ENCODE measurements around the gene ADCY2. TPM values are rescaled to one million over a fixed set of nuclear protein-coding genes. Genes with fewer than 3 reads are reported as not detected.

ADCY2 gene
- total and polyA plus RNA-seq, 9 of the 15 experiments (the other 6 are each of a cell fraction or from before 2014, with no cell fraction given) = 0.01 to 0.15 (median 0.03) TPM; not detected in 5

DNA sequence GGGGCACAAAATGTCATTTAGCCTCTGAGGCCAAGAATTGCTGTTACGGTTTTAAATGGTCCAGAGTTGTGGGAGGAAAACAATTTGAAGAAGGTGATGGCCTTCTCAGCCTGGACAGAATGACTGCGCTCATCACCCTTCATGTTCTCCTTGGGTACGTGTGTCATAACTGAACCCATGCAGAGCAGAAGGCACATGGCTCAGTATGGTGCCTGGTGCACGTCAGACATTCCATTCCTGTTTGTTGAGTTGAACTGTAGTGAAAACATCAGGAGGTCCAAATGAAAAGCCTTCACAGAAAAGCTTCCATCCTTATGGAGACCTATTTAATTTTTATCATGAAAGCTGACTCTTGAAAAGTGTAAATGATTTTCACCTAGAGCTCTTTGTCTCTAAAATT lies 321.8 kb downstream of the ADCY2 start (continued):
- TF ChIP-seq, protein P1, sequence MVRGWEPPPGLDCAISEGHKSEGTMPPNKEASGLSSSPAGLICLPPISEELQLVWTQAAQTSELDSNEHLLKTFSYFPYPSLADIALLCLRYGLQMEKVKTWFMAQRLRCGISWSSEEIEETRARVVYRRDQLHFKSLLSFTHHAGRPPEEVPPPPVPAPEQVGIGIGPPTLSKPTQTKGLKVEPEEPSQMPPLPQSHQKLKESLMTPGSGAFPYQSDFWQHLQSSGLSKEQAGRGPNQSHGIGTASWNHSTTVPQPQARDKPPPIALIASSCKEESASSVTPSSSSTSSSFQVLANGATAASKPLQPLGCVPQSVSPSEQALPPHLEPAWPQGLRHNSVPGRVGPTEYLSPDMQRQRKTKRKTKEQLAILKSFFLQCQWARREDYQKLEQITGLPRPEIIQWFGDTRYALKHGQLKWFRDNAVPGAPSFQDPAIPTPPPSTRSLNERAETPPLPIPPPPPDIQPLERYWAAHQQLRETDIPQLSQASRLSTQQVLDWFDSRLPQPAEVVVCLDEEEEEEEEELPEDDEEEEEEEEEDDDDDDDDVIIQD (CRISPR knock-in tag; IDR thresholded peaks at IDR 0.05) = no peak
- no peak for TF ChIP-seq BRCA1 (IDR thresholded peaks at IDR 0.05)
- no peak for TF ChIP-seq BRCA1 (CRISPR knock-in tag; IDR thresholded peaks at IDR 0.05)
- TF ChIP-seq MAZ (CRISPR knock-in tag; conservative IDR thresholded peaks at IDR 0.05 in 1 of 2, IDR thresholded peaks at IDR 0.05 in 1 of 2) = no peak
- TF ChIP-seq ETS2 (tag; IDR thresholded peaks at IDR 0.05; ENCODE audit: borderline replicate concordance, poor library complexity, severe bottlenecking) = no peak

DNA sequence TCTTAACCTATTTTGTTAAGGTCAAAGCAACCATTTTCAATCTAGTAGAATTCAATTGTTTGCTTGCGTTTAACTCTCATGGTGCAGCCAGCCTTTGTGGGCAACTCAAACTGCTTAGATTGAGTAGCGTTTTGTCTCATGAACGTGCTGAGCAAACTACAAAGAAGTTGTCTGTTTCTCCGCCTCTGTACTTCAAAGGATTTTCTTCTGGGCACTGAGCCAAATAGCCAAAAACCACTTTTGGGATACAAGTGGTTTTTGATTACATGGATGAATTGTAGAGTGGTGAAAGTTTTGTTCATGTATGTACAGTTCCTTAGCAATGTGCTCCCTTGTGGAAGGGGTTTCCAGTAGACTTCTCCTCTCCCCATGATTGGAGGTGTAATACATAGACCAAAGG lies 332.1 kb downstream of the ADCY2 start:
- DNase-seq (ENCODE audit: extremely low read depth in 1 of 4, low spot score in 3 of 4) (no peak), ATAC-seq (no peak), FAIRE-seq (no peak)
- Histone ChIP-seq H3K4me2 (ENCODE audit: insufficient read depth, low read length) (no peak overlapping the region), H2AFZ (ENCODE audit: low read depth, low read length) (no peak overlapping the region), H3K27me3 (ENCODE audit: control insufficient read depth in 2 of 2, insufficient read depth in 2 of 2, low read length in 2 of 2) (no peaks in the 10 kb centered on the region), H3K4me1 (replicated peaks in 1 of 2; ENCODE audit: control insufficient read depth in 2 of 2, insufficient read depth in 2 of 2, low read length in 2 of 2) (no peaks in the 10 kb centered on the region), H3K36me3 (ENCODE audit: control insufficient read depth, insufficient read depth, low read length) (no peaks in the 10 kb centered on the region), H3K9me3 (replicated peaks; ENCODE audit: control insufficient read depth, insufficient read depth, low read depth, low read length) (no peaks in the 10 kb centered on the region), H3K9ac (ENCODE audit: insufficient read depth in 1 of 2, low read depth in 2 of 2, low read length in 2 of 2) (no peak overlapping the region), H3K4me3 (no peak overlapping the region), H3K79me2 (ENCODE audit: control insufficient read depth, insufficient read depth, low read length) (no peaks in the 10 kb centered on the region), H3K9me1 (ENCODE audit: control insufficient read depth, insufficient read depth, low read length) (no peaks in the 10 kb centered on the region), H4K20me1 (replicated peaks; ENCODE audit: control insufficient read depth, insufficient read depth, low read length) (no peaks in the 10 kb centered on the region), H3K27ac (ENCODE audit: extremely low read depth, low read depth, low read length) (no peak overlapping the region)
- no TSS peak for BruUV-seq (replicated peaks)
- peak; percentile 72 for TF ChIP-seq NFIC (IDR thresholded peaks at IDR 0.05)
- TF ChIP-seq, protein P2, sequence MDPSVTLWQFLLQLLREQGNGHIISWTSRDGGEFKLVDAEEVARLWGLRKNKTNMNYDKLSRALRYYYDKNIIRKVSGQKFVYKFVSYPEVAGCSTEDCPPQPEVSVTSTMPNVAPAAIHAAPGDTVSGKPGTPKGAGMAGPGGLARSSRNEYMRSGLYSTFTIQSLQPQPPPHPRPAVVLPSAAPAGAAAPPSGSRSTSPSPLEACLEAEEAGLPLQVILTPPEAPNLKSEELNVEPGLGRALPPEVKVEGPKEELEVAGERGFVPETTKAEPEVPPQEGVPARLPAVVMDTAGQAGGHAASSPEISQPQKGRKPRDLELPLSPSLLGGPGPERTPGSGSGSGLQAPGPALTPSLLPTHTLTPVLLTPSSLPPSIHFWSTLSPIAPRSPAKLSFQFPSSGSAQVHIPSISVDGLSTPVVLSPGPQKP (CRISPR knock-in tag; IDR thresholded peaks at IDR 0.05) = no peak
- 0% methylated on average over 4 of the region's 4 CpGs for WGBS (ENCODE audit: insufficient coverage, low coverage, missing lambda C conversion rate)
- ChIA-PET POLR2A (no interaction called here), CTCF (ENCODE audit: low intra/inter-chr PET ratio) (no interaction called here)
- intact Hi-C loops (cut with micrococcal nuclease) (no loop called here), in situ Hi-C loops (cut with MboI) (no loop called here)

Measured in K562 (cell line).